ENCODE measurements around the gene NAA35. TPM values are rescaled to one million over a fixed set of nuclear protein-coding genes. Genes with fewer than 3 reads are reported as not detected.

NAA35 gene
- total RNA-seq, 1 experiment from 2014 or later, result 34.7 TPM

DNA sequence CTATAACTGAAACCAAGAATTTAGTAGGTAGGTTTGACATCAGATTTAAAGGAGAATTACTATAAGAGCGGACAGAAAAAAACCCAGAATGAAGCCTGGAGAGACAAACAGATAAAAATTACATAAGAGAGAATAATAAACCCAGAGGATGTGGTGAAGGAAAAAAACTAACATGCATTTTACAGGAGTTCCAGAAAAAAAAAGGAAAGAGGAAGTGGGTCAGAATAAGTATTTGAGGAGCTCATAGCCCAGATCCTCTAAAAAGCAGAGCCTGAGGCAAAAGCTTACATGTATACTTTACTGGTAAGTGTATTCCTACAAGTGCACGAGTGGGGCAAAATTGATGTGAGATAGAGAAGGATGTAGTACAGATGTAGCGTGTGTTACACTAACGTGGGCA lies 43.1 kb upstream of the NAA35 start:
- ATAC-seq, result no peak
- CTCF ChIA-PET, result no interaction called here
- POLR2A ChIA-PET, result no interaction called here

DNA sequence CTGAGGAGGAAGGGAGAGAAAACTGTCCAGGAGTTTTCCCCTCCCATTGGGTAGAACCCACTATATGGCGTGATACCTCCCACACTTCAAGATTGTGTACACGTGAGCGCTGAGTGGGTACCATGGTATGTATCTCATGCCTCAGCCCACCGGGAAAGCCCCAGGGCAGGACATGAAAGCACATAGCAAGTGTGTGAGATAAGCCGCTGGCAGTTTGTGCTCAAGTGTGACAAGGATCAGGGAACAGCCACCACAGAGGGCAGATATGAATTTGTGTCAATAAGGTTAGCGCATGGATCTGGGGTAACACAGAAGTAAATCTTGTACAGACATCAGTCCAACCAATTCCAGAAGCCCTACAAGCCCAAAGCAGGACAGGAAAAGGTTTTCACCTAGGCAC lies 42.6 kb upstream of the NAA35 start:
- ATAC-seq, result no peak
- ChIA-PET POLR2A (no interaction called here), CTCF (no interaction called here)
- H3K36me3 Mint-ChIP-seq, result peaks cover 2% of the 10 kb centered on the region; the same call in 1 of the 2 replicates
- peaks cover 3% of the 10 kb centered on the region; the same call in 1 of the 2 replicates for H3K9me3 Mint-ChIP-seq
- H3K27me3 Mint-ChIP-seq (ENCODE audit: low read depth), result no peaks in the 10 kb centered on the region
- H3K4me1 Mint-ChIP-seq, result no peaks in the 10 kb centered on the region
- no peak overlapping the region for H3K27ac Mint-ChIP-seq
- no peak for TF ChIP-seq RORB (CRISPR knock-in tag; IDR thresholded peaks at IDR 0.05)
- no peak for TF ChIP-seq SP1 (CRISPR knock-in tag; conservative IDR thresholded peaks at IDR 0.05)
- no peak for TF ChIP-seq RELA (CRISPR knock-in tag; IDR thresholded peaks at IDR 0.05; ENCODE audit: borderline replicate concordance)
- TF ChIP-seq CREB1 (CRISPR knock-in tag; IDR thresholded peaks at IDR 0.05), result no peak
- no peak for TF ChIP-seq NFE2L1 (CRISPR knock-in tag; IDR thresholded peaks at IDR 0.05)
- no peak for TF ChIP-seq HMGA2 (CRISPR knock-in tag; IDR thresholded peaks at IDR 0.05)
- TF ChIP-seq TEAD4 (CRISPR knock-in tag; IDR thresholded peaks at IDR 0.05), result no peak
- TF ChIP-seq, protein P1, sequence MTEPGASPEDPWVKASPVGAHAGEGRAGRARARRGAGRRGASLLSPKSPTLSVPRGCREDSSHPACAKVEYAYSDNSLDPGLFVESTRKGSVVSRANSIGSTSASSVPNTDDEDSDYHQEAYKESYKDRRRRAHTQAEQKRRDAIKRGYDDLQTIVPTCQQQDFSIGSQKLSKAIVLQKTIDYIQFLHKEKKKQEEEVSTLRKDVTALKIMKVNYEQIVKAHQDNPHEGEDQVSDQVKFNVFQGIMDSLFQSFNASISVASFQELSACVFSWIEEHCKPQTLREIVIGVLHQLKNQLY (CRISPR knock-in tag; IDR thresholded peaks at IDR 0.05), result no peak
- no peak for TF ChIP-seq JAZF1 (CRISPR knock-in tag; IDR thresholded peaks at IDR 0.05)
- TF ChIP-seq, protein P2, sequence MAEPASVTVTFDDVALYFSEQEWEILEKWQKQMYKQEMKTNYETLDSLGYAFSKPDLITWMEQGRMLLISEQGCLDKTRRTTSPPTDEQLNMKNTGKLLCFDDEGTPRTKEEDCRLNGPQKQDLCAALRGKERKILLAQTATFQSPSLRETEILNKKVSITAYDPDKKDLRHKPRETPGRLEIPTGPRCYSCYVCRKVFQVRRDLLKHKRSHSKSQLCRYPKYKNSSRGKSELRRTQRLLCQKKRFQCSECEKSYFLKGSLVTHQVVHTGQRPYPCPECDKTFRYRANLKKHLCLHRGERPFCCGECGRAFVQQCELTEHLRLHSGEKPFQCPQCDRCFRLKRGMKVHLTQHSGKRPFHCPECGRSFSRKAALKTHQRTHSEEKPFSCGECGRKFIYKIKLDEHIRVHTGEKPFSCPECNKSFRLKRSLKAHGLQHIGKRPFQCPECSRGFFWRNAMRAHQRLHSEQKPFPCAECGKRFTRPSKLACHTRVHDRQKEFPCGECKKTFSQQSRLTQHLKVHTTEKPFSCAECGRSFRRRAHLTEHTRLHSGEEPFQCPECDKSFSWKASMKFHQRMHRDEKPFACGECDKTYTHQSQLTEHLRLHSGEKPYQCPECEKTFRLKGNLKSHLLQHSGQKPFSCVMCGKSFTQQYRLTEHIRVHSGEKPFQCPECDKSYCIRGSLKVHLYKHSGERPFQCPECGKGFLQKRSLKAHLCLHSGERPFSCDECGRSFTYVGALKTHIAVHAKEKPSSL (CRISPR knock-in tag; conservative IDR thresholded peaks at IDR 0.05), result no peak
- no peak for TF ChIP-seq ZNF671 (CRISPR knock-in tag; IDR thresholded peaks at IDR 0.05)
- TF ChIP-seq, protein P3, sequence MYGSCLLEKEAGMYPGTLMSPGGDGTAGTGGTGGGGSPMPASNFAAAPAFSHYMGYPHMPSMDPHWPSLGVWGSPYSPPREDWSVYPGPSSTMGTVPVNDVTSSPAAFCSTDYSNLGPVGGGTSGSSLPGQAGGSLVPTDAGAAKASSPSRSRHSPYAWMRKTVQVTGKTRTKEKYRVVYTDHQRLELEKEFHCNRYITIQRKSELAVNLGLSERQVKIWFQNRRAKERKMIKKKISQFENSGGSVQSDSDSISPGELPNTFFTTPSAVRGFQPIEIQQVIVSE (CRISPR knock-in tag; IDR thresholded peaks at IDR 0.05; ENCODE audit: borderline replicate concordance), result no peak
- TF ChIP-seq GRHL2 (CRISPR knock-in tag; IDR thresholded peaks at IDR 0.05; ENCODE audit: insufficient replicate concordance, severe bottlenecking), result no peak
- TF ChIP-seq ELF4 (CRISPR knock-in tag; IDR thresholded peaks at IDR 0.05; ENCODE audit: low read depth), result no peak
- TF ChIP-seq MYBL2 (CRISPR knock-in tag; IDR thresholded peaks at IDR 0.05), result no peak
- no peak overlapping the region for H3K4me3 Mint-ChIP-seq
- no peak for DNase-seq (ENCODE audit: low spot score)

More for the DNA sequence above, 43.1 kb upstream of the NAA35 start:
- peaks cover 7% of the 10 kb centered on the region for H3K9me3 Mint-ChIP-seq
- no peak for TF ChIP-seq OVOL2 (CRISPR knock-in tag; IDR thresholded peaks at IDR 0.05; ENCODE audit: borderline replicate concordance)
- no peak for TF ChIP-seq EMX1 (CRISPR knock-in tag; IDR thresholded peaks at IDR 0.05)
- TF ChIP-seq, protein P1 (CRISPR knock-in tag; IDR thresholded peaks at IDR 0.05), result no peak
- TF ChIP-seq NR3C1 (CRISPR knock-in tag; conservative IDR thresholded peaks at IDR 0.05; ENCODE audit: low read depth), result no peak
- no peak for TF ChIP-seq FOXJ3 (CRISPR knock-in tag; IDR thresholded peaks at IDR 0.05; ENCODE audit: borderline replicate concordance)
- TF ChIP-seq, protein P4, sequence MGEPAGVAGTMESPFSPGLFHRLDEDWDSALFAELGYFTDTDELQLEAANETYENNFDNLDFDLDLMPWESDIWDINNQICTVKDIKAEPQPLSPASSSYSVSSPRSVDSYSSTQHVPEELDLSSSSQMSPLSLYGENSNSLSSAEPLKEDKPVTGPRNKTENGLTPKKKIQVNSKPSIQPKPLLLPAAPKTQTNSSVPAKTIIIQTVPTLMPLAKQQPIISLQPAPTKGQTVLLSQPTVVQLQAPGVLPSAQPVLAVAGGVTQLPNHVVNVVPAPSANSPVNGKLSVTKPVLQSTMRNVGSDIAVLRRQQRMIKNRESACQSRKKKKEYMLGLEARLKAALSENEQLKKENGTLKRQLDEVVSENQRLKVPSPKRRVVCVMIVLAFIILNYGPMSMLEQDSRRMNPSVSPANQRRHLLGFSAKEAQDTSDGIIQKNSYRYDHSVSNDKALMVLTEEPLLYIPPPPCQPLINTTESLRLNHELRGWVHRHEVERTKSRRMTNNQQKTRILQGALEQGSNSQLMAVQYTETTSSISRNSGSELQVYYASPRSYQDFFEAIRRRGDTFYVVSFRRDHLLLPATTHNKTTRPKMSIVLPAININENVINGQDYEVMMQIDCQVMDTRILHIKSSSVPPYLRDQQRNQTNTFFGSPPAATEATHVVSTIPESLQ (CRISPR knock-in tag; IDR thresholded peaks at IDR 0.05), result no peak
- TF ChIP-seq SOX15 (CRISPR knock-in tag; IDR thresholded peaks at IDR 0.05), result no peak
- TF ChIP-seq MYBL2 (CRISPR knock-in tag; IDR thresholded peaks at IDR 0.05), result no peak
- TF ChIP-seq, protein P5, sequence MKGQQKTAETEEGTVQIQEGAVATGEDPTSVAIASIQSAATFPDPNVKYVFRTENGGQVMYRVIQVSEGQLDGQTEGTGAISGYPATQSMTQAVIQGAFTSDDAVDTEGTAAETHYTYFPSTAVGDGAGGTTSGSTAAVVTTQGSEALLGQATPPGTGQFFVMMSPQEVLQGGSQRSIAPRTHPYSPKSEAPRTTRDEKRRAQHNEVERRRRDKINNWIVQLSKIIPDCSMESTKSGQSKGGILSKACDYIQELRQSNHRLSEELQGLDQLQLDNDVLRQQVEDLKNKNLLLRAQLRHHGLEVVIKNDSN (CRISPR knock-in tag; IDR thresholded peaks at IDR 0.05), result no peak
- TF ChIP-seq RORB (CRISPR knock-in tag; IDR thresholded peaks at IDR 0.05), result no peak
- no peak for TF ChIP-seq ZNF263 (CRISPR knock-in tag; IDR thresholded peaks at IDR 0.05; ENCODE audit: low read depth)
- TF ChIP-seq IRF2 (CRISPR knock-in tag; IDR thresholded peaks at IDR 0.05; ENCODE audit: borderline replicate concordance, low read depth), result no peak
- TF ChIP-seq ATF1 (CRISPR knock-in tag; IDR thresholded peaks at IDR 0.05), result no peak
- TF ChIP-seq, protein P6, sequence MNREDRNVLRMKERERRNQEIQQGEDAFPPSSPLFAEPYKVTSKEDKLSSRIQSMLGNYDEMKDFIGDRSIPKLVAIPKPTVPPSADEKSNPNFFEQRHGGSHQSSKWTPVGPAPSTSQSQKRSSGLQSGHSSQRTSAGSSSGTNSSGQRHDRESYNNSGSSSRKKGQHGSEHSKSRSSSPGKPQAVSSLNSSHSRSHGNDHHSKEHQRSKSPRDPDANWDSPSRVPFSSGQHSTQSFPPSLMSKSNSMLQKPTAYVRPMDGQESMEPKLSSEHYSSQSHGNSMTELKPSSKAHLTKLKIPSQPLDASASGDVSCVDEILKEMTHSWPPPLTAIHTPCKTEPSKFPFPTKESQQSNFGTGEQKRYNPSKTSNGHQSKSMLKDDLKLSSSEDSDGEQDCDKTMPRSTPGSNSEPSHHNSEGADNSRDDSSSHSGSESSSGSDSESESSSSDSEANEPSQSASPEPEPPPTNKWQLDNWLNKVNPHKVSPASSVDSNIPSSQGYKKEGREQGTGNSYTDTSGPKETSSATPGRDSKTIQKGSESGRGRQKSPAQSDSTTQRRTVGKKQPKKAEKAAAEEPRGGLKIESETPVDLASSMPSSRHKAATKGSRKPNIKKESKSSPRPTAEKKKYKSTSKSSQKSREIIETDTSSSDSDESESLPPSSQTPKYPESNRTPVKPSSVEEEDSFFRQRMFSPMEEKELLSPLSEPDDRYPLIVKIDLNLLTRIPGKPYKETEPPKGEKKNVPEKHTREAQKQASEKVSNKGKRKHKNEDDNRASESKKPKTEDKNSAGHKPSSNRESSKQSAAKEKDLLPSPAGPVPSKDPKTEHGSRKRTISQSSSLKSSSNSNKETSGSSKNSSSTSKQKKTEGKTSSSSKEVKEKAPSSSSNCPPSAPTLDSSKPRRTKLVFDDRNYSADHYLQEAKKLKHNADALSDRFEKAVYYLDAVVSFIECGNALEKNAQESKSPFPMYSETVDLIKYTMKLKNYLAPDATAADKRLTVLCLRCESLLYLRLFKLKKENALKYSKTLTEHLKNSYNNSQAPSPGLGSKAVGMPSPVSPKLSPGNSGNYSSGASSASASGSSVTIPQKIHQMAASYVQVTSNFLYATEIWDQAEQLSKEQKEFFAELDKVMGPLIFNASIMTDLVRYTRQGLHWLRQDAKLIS (CRISPR knock-in tag; IDR thresholded peaks at IDR 0.05; ENCODE audit: borderline replicate concordance), result no peak
- TF ChIP-seq KAT7 (CRISPR knock-in tag; IDR thresholded peaks at IDR 0.05; ENCODE audit: borderline replicate concordance), result no peak
- no peak for TF ChIP-seq PRRX2 (CRISPR knock-in tag; IDR thresholded peaks at IDR 0.05)
- H3K4me3 Mint-ChIP-seq, result no peak overlapping the region
- no peak overlapping the region for H3K27ac Mint-ChIP-seq
- H3K36me3 Mint-ChIP-seq, result peaks cover 2% of the 10 kb centered on the region; the same call in 1 of the 2 replicates
- no peaks in the 10 kb centered on the region for H3K4me1 Mint-ChIP-seq
- no peaks in the 10 kb centered on the region for H3K27me3 Mint-ChIP-seq (ENCODE audit: low read depth)
- no peak for DNase-seq (ENCODE audit: low spot score)

All from WTC11 (cell line).